Loucy (cell line): ENCODE data around the gene TRHDE.

ENCODE experiments used
- H2AFZ ChIP-seq: fragments of 200-600 bp; sonication (generic); 2 replicates; pipeline ENCODE4 v1.6.0; 2016; ENCODE audit warnings: antibody characterized with exemption, mild to moderate bottlenecking, low read length, moderate library complexity
- H3F3A ChIP-seq: fragments of 200-600 bp; 2 replicates; pipeline ENCODE4 v1.6.0; 2016; ENCODE audit warnings: antibody characterized with exemption, low read depth, mild to moderate bottlenecking
- H3K27me3 ChIP-seq: fragments of 200-600 bp; sonication (generic); 2 replicates; pipeline ENCODE4 v1.6.1; 2014; ENCODE audit warnings: low read length, mild to moderate bottlenecking; ENCODE audit not compliant: insufficient read depth, poor library complexity, severe bottlenecking
- H3K36me3 ChIP-seq: fragments of 200-600 bp; sonication (generic); 2 replicates; pipeline ENCODE4 v1.6.1; 2016; ENCODE audit warnings: low read length; ENCODE audit not compliant: insufficient read depth
- H3K4me1 ChIP-seq: fragments of 200-600 bp; sonication (generic); 2 replicates; pipeline ENCODE4 v1.5.1; 2014; ENCODE audit warnings: low read length, mild to moderate bottlenecking; ENCODE audit not compliant: insufficient read depth, poor library complexity, severe bottlenecking
- H3K4me2 ChIP-seq: fragments of 200-600 bp; sonication (generic); 2 replicates; pipeline ENCODE4 v1.6.0; 2014; ENCODE audit warnings: antibody characterized with exemption, low read length, low read depth, mild to moderate bottlenecking; ENCODE audit not compliant: poor library complexity, severe bottlenecking
- H3K4me3 ChIP-seq: fragments of 200-600 bp; sonication (generic); 2 replicates; pipeline ENCODE4 v1.5.1; 2014; ENCODE audit warnings: low read length, mild to moderate bottlenecking, mixed read lengths; ENCODE audit not compliant: poor library complexity, severe bottlenecking
- H3K79me2 ChIP-seq: fragments of 200-600 bp; sonication (generic); 2 replicates; pipeline ENCODE4 v1.6.1; 2014; ENCODE audit warnings: low read length; ENCODE audit not compliant: insufficient read depth
- H3K9ac ChIP-seq: fragments of 200-600 bp; sonication (generic); 2 replicates; pipeline ENCODE4 v1.6.0; 2014; ENCODE audit warnings: mild to moderate bottlenecking, low read depth, low read length, moderate library complexity; ENCODE audit not compliant: poor library complexity, severe bottlenecking
- H3K9me2 ChIP-seq: fragments of 200-600 bp; sonication (generic); replicated peaks from 2 replicates; pipeline ENCODE4 v1.6.1; 2016; ENCODE audit warnings: low read depth, low read length, mixed read lengths
- H3K9me3 ChIP-seq: fragments of 200-600 bp; sonication (generic); 2 replicates; pipeline ENCODE4 v1.6.1; 2014; ENCODE audit warnings: mild to moderate bottlenecking, antibody characterized with exemption, low read length, low read depth; ENCODE audit not compliant: insufficient read depth
- H4K20me1 ChIP-seq: fragments of 200-600 bp; sonication (generic); 2 replicates; pipeline ENCODE4 v1.6.0; 2014; ENCODE audit warnings: antibody characterized with exemption, low read length, mild to moderate bottlenecking; ENCODE audit not compliant: insufficient read depth, poor library complexity, severe bottlenecking
- CTCF ChIP-seq: fragments of 200-600 bp; sonication (generic); conservative IDR thresholded peaks from 2 replicates; pipeline ENCODE4 v1.5.1; 2014; ENCODE audit warnings: mild to moderate bottlenecking, antibody characterized with exemption, low read length
- EZH2phosphoT487 ChIP-seq: fragments of 200-600 bp; IDR thresholded peaks from 2 replicates; pipeline ENCODE4 v1.6.1; 2018; ENCODE audit warnings: antibody characterized with exemption, mild to moderate bottlenecking, moderate library complexity, borderline replicate concordance

TRHDE gene

GRCh38 chr12:72444125-72444524 is 172.0 kb downstream of the TRHDE start:
- Histone ChIP-seq H3K4me3 (no peak overlapping the region), H3K9me2 (no peaks in the 10 kb centered on the region), H3F3A (no peaks in the 10 kb centered on the region), H2AFZ (no peak overlapping the region), H4K20me1 (no peaks in the 10 kb centered on the region), H3K4me2 (no peak overlapping the region), H3K9ac (no peak overlapping the region), H3K27me3 (no peaks in the 10 kb centered on the region), H3K36me3 (no peaks in the 10 kb centered on the region), H3K9me3 (no peaks in the 10 kb centered on the region), H3K4me1 (no peaks in the 10 kb centered on the region), H3K79me2 (no peaks in the 10 kb centered on the region)
- TF ChIP-seq EZH2phosphoT487 (no peak), CTCF (no peak)

GRCh38 chr12:72444566-72444965 is 172.4 kb downstream of the TRHDE start:
- Histone ChIP-seq H3K79me2 (no peaks in the 10 kb centered on the region), H3K4me1 (no peaks in the 10 kb centered on the region), H3K27me3 (no peaks in the 10 kb centered on the region), H3K9ac (no peak overlapping the region), H3K9me3 (no peaks in the 10 kb centered on the region), H3K36me3 (no peaks in the 10 kb centered on the region), H3F3A (no peaks in the 10 kb centered on the region), H3K4me3 (no peak overlapping the region), H3K9me2 (no peaks in the 10 kb centered on the region), H3K4me2 (no peak overlapping the region), H2AFZ (no peak overlapping the region), H4K20me1 (no peaks in the 10 kb centered on the region)
- no peak for TF ChIP-seq EZH2phosphoT487
- no peak for TF ChIP-seq CTCF

- H3K36me3 ChIP-seq = no peaks in the 10 kb centered on the region
- no peak overlapping the region for H3K4me2 ChIP-seq
- TF ChIP-seq CTCF (no peak), EZH2phosphoT487 (no peak)
- H3K4me1 ChIP-seq = no peaks in the 10 kb centered on the region
- no peak overlapping the region for H2AFZ ChIP-seq
- no peak overlapping the region for H3K9ac ChIP-seq
- no peaks in the 10 kb centered on the region for H3F3A ChIP-seq
- H3K9me3 ChIP-seq = no peaks in the 10 kb centered on the region
- H4K20me1 ChIP-seq = no peaks in the 10 kb centered on the region
- no peaks in the 10 kb centered on the region for H3K9me2 ChIP-seq
- H3K27me3 ChIP-seq = no peaks in the 10 kb centered on the region
- H3K4me3 ChIP-seq = no peak overlapping the region
- H3K79me2 ChIP-seq = no peaks in the 10 kb centered on the region
Measured at GRCh38 chr12:72448089-72448488, 175.9 kb downstream of the TRHDE start.
